GM21619 (cell line): ENCODE results near the gene SHISA6.

Experiments used
- ATAC-seq: cut with Tn5 transposase; IDR thresholded peaks from one replicate; pipeline ENCODE4 v1.9.1; 2021; ENCODE audit not compliant: unreplicated experiment

The SHISA6 gene

GRCh38 chr17:11565591-11565990 lies 324.6 kb downstream of the SHISA6 start:
- ATAC-seq = no peak

- no peak for ATAC-seq
These were observed 338.0 kb downstream of the SHISA6 start for GRCh38 chr17:11578998-11579397.

GRCh38 chr17:11580677-11581076 lies 339.7 kb downstream of the SHISA6 start:
- ATAC-seq = no peak

- ATAC-seq = no peak
These were observed 341.2 kb downstream of the SHISA6 start for GRCh38 chr17:11582217-11582616.

- no peak for ATAC-seq
These were observed 342.4 kb downstream of the SHISA6 start for GRCh38 chr17:11583306-11583992.

- no peak for ATAC-seq
These were observed 348.7 kb downstream of the SHISA6 start for GRCh38 chr17:11589716-11590115.

GRCh38 chr17:11598274-11599221 lies 357.5 kb downstream of the SHISA6 start, which contains the start of gene DNAH9:
TSS of gene DNAH9 (plus strand) at chr17:11598470. CDS start at chr17:11598499, 29 bp downstream.
- ATAC-seq = no peak

- ATAC-seq = no peak
These were observed 360.6 kb downstream of the SHISA6 start for GRCh38 chr17:11601661-11602060.

GRCh38 chr17:11608396-11608795 lies 367.4 kb downstream of the SHISA6 start:
- ATAC-seq = no peak

GRCh38 chr17:11610999-11611566 lies 370.1 kb downstream of the SHISA6 start:
- no peak for ATAC-seq

- no peak for ATAC-seq
These were observed 371.9 kb downstream of the SHISA6 start for GRCh38 chr17:11612956-11613355.
